ENCODE results near the gene ARHGAP10.
A peak's percentile ranks its signal among the peaks of the same experiment; 100 is the strongest.

DNA sequence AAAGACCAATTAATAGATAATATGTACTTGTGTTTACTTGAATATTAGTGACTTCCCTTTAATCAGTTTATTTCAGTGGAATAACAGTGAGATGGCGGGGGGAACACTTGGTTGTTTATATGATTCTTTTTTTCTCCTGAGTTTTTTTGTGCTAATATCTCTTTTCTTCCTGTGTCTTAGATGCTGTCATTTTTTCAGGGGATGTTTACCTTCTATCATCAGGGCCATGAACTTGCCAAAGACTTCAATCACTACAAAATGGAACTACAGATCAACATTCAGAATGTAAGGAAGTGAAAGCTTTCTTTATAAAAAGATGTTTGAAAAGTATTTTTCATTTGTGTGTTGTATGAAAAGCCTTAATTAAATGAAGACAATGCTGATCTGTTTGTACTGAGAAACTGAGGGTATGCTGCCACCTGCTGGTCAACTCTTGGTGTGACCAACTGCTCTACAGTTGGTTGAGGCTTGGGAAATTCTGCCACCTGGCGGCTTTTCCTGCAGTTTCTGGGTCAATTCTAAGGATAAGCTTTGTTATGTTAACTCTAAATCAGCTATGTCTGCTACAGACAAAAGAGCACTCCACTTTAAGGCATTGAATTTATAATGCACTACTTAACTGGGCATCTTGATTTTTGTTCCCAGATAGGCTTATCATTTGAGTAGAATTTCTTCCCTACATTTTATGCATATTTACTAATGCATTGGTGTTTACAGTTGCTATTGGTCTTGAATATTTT is 134.8 kb downstream of the ARHGAP10 start:
- TF ChIP-seq, protein P1, sequence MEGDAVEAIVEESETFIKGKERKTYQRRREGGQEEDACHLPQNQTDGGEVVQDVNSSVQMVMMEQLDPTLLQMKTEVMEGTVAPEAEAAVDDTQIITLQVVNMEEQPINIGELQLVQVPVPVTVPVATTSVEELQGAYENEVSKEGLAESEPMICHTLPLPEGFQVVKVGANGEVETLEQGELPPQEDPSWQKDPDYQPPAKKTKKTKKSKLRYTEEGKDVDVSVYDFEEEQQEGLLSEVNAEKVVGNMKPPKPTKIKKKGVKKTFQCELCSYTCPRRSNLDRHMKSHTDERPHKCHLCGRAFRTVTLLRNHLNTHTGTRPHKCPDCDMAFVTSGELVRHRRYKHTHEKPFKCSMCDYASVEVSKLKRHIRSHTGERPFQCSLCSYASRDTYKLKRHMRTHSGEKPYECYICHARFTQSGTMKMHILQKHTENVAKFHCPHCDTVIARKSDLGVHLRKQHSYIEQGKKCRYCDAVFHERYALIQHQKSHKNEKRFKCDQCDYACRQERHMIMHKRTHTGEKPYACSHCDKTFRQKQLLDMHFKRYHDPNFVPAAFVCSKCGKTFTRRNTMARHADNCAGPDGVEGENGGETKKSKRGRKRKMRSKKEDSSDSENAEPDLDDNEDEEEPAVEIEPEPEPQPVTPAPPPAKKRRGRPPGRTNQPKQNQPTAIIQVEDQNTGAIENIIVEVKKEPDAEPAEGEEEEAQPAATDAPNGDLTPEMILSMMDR (IDR thresholded peaks at IDR 0.05; ENCODE audit: low read depth, low read length): peak; percentile 94
- TF ChIP-seq POLR2A (IDR thresholded peaks at IDR 0.05; ENCODE audit: extremely low read depth, insufficient read length) (no peak), MYC (IDR thresholded peaks at IDR 0.05; ENCODE audit: low read depth, low read length) (no peak)
- TF ChIP-seq, protein P2, sequence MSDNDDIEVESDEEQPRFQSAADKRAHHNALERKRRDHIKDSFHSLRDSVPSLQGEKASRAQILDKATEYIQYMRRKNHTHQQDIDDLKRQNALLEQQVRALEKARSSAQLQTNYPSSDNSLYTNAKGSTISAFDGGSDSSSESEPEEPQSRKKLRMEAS (IDR thresholded peaks at IDR 0.05; ENCODE audit: low read depth, low read length): peak; percentile 52

All from NB4 (cell line).